ENCODE data around the gene AOC3.

GRCh38 chr17:42832934-42833766 is 17.8 kb upstream of the AOC3 start, which contains the start of gene PSME3:
- TF ChIP-seq FOXA1 (IDR thresholded peaks at IDR 0.05) (no peak), ELF4 (IDR thresholded peaks at IDR 0.05) (peak; percentile 79), FOXK2 (IDR thresholded peaks at IDR 0.05) (no peak)
